ENCODE data around the gene ARVCF. TPM values are rescaled to one million over a fixed set of nuclear protein-coding genes. Genes with fewer than 3 reads are reported as not detected.

The ARVCF gene
- total RNA-seq, 1 experiment from 2014 or later: 11.1 TPM

DNA sequence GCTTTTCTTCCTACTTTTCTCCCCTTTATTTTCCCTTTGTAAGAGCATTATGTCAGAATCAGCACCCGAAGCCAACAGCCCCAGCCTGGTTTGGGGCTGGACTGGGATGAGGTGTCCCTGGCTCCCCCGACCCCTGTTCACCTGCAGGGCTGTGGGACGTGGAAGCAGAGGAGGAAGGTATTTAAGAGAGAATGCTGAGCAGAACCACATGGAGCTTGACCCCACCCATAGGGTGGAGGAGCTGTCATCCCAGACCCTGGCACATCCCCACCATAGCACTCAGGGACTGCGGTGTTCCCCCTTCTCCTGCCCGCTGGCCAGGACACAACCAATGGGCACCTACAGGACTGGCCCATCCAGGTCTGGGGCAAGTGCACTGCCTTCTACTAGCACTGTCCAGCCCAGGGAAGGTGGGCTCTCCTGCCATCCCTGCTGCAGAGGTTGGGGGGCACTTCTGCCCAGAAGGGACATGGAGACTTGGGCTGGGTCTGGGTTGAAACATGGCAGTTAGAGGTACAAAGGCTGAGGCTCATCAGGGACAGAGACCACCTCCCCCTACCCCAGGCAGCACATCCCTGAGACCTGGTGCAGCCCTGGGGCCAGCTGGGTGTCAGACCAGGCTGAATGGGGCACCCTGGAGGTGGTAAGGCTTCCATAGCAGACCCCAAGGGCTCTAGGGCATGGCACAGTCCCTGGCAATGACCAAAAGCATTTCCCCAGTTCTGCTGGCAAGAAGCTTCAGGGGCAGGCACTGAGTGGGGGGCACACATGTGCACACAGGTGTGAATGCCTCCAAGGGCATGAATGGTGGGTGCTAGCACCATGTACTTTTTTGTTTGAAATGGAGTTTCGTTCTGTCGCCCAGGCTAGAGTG, 23.9 kb upstream of the ARVCF start:
- CTCF ChIA-PET: no interaction called here
- BruUV-seq (replicated peaks): no TSS peak
- no peak overlapping the region for H3K27ac ChIP-seq (ENCODE audit: low read depth, low read length, poor library complexity, severe bottlenecking)
- POLR2A ChIA-PET (ENCODE audit: low non-redundant PET): no interaction called here
- H3K4me3 ChIP-seq (ENCODE audit: low read depth, low read length, poor library complexity, severe bottlenecking): no peak overlapping the region
- no peaks in the 10 kb centered on the region for H3K9me3 ChIP-seq (ENCODE audit: low read depth, low read length, poor library complexity, severe bottlenecking)
- intact Hi-C loops (cut with micrococcal nuclease; ENCODE audit: unreplicated experiment): no loop called here
- H3K4me1 ChIP-seq (ENCODE audit: insufficient read depth, low read length, poor library complexity, severe bottlenecking): no peaks in the 10 kb centered on the region
- DNase-seq (ENCODE audit: low spot score): no peak
- H3K27me3 ChIP-seq (replicated peaks; ENCODE audit: insufficient read depth, low read depth, low read length, poor library complexity): no peaks in the 10 kb centered on the region
- no peaks in the 10 kb centered on the region for H3K36me3 ChIP-seq (ENCODE audit: insufficient read depth, low read length, poor library complexity, severe bottlenecking)
- TF ChIP-seq, protein P1, sequence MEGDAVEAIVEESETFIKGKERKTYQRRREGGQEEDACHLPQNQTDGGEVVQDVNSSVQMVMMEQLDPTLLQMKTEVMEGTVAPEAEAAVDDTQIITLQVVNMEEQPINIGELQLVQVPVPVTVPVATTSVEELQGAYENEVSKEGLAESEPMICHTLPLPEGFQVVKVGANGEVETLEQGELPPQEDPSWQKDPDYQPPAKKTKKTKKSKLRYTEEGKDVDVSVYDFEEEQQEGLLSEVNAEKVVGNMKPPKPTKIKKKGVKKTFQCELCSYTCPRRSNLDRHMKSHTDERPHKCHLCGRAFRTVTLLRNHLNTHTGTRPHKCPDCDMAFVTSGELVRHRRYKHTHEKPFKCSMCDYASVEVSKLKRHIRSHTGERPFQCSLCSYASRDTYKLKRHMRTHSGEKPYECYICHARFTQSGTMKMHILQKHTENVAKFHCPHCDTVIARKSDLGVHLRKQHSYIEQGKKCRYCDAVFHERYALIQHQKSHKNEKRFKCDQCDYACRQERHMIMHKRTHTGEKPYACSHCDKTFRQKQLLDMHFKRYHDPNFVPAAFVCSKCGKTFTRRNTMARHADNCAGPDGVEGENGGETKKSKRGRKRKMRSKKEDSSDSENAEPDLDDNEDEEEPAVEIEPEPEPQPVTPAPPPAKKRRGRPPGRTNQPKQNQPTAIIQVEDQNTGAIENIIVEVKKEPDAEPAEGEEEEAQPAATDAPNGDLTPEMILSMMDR (conservative IDR thresholded peaks at IDR 0.05; ENCODE audit: low read depth, low read length): no peak
- no peak for TF ChIP-seq EZH2 (IDR thresholded peaks at IDR 0.05; ENCODE audit: borderline replicate concordance, low read depth, low read length, poor library complexity, severe bottlenecking)

DNA sequence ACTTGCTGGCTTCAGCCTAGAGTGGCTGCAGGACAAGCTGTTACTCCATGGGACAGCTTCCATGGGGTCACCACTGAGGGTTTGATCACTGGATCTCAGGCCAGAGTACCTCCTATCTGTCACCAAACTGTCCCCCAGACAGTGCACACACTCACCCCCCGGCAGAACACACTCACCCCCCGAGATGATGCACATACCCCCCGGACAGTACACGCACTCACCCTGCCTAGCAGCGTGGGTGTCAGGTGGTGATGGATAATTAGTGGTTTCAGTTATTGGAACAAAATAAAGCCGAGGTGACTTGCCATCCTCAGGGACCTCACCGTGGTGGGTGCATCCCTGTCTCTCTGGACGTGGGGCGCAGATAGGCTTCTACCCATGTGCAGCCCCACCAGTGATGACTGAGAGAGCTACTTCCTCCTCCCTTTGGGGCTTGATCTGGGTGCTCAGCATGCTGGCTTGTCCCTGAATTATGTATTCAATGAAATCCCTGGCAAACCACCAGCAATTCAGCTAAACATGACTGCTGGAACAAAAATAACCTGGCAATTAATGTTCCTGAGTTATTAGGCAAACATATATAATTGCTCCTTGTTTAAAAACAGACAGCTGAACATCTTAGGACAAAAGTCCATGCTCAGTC, 23.2 kb upstream of the ARVCF start:
- POLR2A ChIA-PET (ENCODE audit: low non-redundant PET): no interaction called here
- intact Hi-C loops (cut with micrococcal nuclease; ENCODE audit: unreplicated experiment): no loop called here
- CTCF ChIA-PET: no interaction called here
- no peaks in the 10 kb centered on the region for H3K27me3 ChIP-seq (replicated peaks; ENCODE audit: insufficient read depth, low read depth, low read length, poor library complexity)
- H3K36me3 ChIP-seq (ENCODE audit: insufficient read depth, low read length, poor library complexity, severe bottlenecking): no peaks in the 10 kb centered on the region
- DNase-seq (ENCODE audit: low spot score): no peak
- H3K9me3 ChIP-seq (ENCODE audit: low read depth, low read length, poor library complexity, severe bottlenecking): no peaks in the 10 kb centered on the region
- H3K4me3 ChIP-seq (ENCODE audit: low read depth, low read length, poor library complexity, severe bottlenecking): no peak overlapping the region
- no peaks in the 10 kb centered on the region for H3K4me1 ChIP-seq (ENCODE audit: insufficient read depth, low read length, poor library complexity, severe bottlenecking)
- TF ChIP-seq, protein P1 (conservative IDR thresholded peaks at IDR 0.05; ENCODE audit: low read depth, low read length): no peak
- H3K27ac ChIP-seq (ENCODE audit: low read depth, low read length, poor library complexity, severe bottlenecking): no peak overlapping the region
- BruUV-seq (replicated peaks): no TSS peak

DNA sequence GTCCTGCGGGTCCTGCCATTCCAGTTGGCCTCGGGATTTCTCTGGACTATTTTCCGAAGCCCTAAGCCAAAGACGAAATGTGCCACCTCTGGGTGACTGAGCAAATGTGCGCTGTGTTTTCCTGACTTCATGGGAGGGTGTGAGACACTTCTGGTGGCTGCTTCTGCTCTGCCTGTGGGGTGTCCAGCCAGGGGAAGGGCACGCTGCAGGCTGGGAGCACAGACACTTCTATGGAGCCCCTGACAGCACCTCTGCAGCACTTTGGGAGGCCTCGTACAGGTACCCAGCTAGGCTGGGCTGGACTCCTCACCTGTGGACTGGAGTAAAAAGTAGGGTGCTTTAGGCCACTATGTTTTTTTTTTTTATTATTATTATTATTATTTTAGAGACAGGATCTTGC, 22.0 kb upstream of the ARVCF start:
- no peak for DNase-seq (ENCODE audit: low spot score)
- intact Hi-C loops (cut with micrococcal nuclease; ENCODE audit: unreplicated experiment): no loop called here
- Histone ChIP-seq H3K4me3 (ENCODE audit: low read depth, low read length, poor library complexity, severe bottlenecking) (no peak overlapping the region), H3K36me3 (ENCODE audit: insufficient read depth, low read length, poor library complexity, severe bottlenecking) (no peaks in the 10 kb centered on the region), H3K27me3 (replicated peaks; ENCODE audit: insufficient read depth, low read depth, low read length, poor library complexity) (no peaks in the 10 kb centered on the region), H3K4me1 (ENCODE audit: insufficient read depth, low read length, poor library complexity, severe bottlenecking) (no peaks in the 10 kb centered on the region), H3K9me3 (ENCODE audit: low read depth, low read length, poor library complexity, severe bottlenecking) (no peaks in the 10 kb centered on the region), H3K27ac (ENCODE audit: low read depth, low read length, poor library complexity, severe bottlenecking) (no peak overlapping the region)
- ChIA-PET POLR2A (ENCODE audit: low non-redundant PET) (no interaction called here), CTCF (no interaction called here)
- BruUV-seq (replicated peaks): no TSS peak
- TF ChIP-seq, protein P1 (conservative IDR thresholded peaks at IDR 0.05; ENCODE audit: low read depth, low read length): no peak
- no peak for TF ChIP-seq EZH2 (IDR thresholded peaks at IDR 0.05; ENCODE audit: borderline replicate concordance, low read depth, low read length, poor library complexity, severe bottlenecking)
